ENCODE data around the gene CPB1. TPM values are rescaled to one million over a fixed set of nuclear protein-coding genes. Genes with fewer than 3 reads are reported as not detected.

The CPB1 gene
- total RNA-seq, 1 donor from 2014 or later, result not detected

GRCh38 chr3:148790370-148790769, 37.2 kb upstream of the CPB1 start:
- DNase-seq (no peak), ATAC-seq (ENCODE audit: low read depth) (no peak)
- no peak overlapping the region for H3K4me3 Mint-ChIP-seq
- peaks cover 1% of the 10 kb centered on the region for H3K27me3 Mint-ChIP-seq
- intact Hi-C loops (cut with micrococcal nuclease), result no loop called here
- CTCF ChIA-PET, result no interaction called here
- H3K27ac Mint-ChIP-seq, result no peak overlapping the region
- H3K36me3 Mint-ChIP-seq (ENCODE audit: low read depth), result no peaks in the 10 kb centered on the region
- TF ChIP-seq CTCF (IDR thresholded peaks at IDR 0.05), result no peak
- POLR2A ChIA-PET, result no interaction called here
- H3K9me3 Mint-ChIP-seq, result no peaks in the 10 kb centered on the region
- H3K4me1 Mint-ChIP-seq, result no peaks in the 10 kb centered on the region

- POLR2A ChIA-PET, result no interaction called here
- Mint-ChIP-seq H3K4me3 (no peak overlapping the region), H3K36me3 (ENCODE audit: low read depth) (no peaks in the 10 kb centered on the region), H3K27me3 (peaks cover 1% of the 10 kb centered on the region), H3K4me1 (no peaks in the 10 kb centered on the region), H3K9me3 (no peaks in the 10 kb centered on the region), H3K27ac (no peak overlapping the region)
- intact Hi-C loops (cut with micrococcal nuclease), result no loop called here
- CTCF ChIA-PET, result no interaction called here
- no peak for ATAC-seq (ENCODE audit: low read depth)
- no peak for DNase-seq
- TF ChIP-seq CTCF (IDR thresholded peaks at IDR 0.05), result no peak
Measured at GRCh38 chr3:148790851-148791735, 36.5 kb upstream of the CPB1 start.

GRCh38 chr3:148791920-148792319, 35.7 kb upstream of the CPB1 start:
- DNase-seq (no peak), ATAC-seq (ENCODE audit: low read depth) (no peak)
- Mint-ChIP-seq H3K27ac (no peak overlapping the region), H3K4me1 (no peaks in the 10 kb centered on the region), H3K9me3 (no peaks in the 10 kb centered on the region), H3K27me3 (peaks cover 1% of the 10 kb centered on the region), H3K36me3 (ENCODE audit: low read depth) (no peaks in the 10 kb centered on the region), H3K4me3 (no peak overlapping the region)
- intact Hi-C loops (cut with micrococcal nuclease), result no loop called here
- ChIA-PET CTCF (no interaction called here), POLR2A (no interaction called here)
- no peak for TF ChIP-seq CTCF (IDR thresholded peaks at IDR 0.05)

- ATAC-seq (ENCODE audit: low read depth) (no peak), DNase-seq (no peak)
- POLR2A ChIA-PET, result no interaction called here
- Mint-ChIP-seq H3K4me1 (no peaks in the 10 kb centered on the region), H3K9me3 (no peaks in the 10 kb centered on the region), H3K4me3 (no peak overlapping the region), H3K27ac (no peak overlapping the region), H3K36me3 (ENCODE audit: low read depth) (no peaks in the 10 kb centered on the region), H3K27me3 (peaks cover 1% of the 10 kb centered on the region)
- CTCF ChIA-PET, result no interaction called here
- TF ChIP-seq CTCF (IDR thresholded peaks at IDR 0.05), result no peak
- intact Hi-C loops (cut with micrococcal nuclease), result no loop called here
Measured at GRCh38 chr3:148792516-148792915, 35.1 kb upstream of the CPB1 start.

- POLR2A ChIA-PET, result no interaction called here
- Mint-ChIP-seq H3K4me3 (no peak overlapping the region), H3K36me3 (ENCODE audit: low read depth) (no peaks in the 10 kb centered on the region), H3K27me3 (no peaks in the 10 kb centered on the region), H3K9me3 (no peaks in the 10 kb centered on the region), H3K27ac (no peak overlapping the region), H3K4me1 (no peaks in the 10 kb centered on the region)
- DNase-seq (no peak), ATAC-seq (ENCODE audit: low read depth) (no peak)
- TF ChIP-seq CTCF (IDR thresholded peaks at IDR 0.05), result no peak
- CTCF ChIA-PET, result no interaction called here
- intact Hi-C loops (cut with micrococcal nuclease), result no loop called here
Measured at GRCh38 chr3:148796799-148797198, 30.8 kb upstream of the CPB1 start.
